GM23338 (cell line): ENCODE data around the gene AKAP9. TPM values are rescaled to one million over a fixed set of nuclear protein-coding genes. Genes with fewer than 3 reads are reported as not detected.

Experiments
- ATAC-seq: fragments of 200-7000 bp; cut with Tn5 transposase; 3 replicates; pipeline ENCODE4 v1.9.1; 2020
- DNase-seq: peaks from one replicate; pipeline ENCODE4 v3.0.0-alpha.2; 2015; ENCODE audit warnings: low spot score
- H2AFZ ChIP-seq: fragments of 200-600 bp; sonication (generic); 2 replicates; pipeline ENCODE4 v1.8.0; 2016; ENCODE audit warnings: antibody characterized with exemption, mild to moderate bottlenecking, moderate library complexity
- H3F3A ChIP-seq: fragments of 200-600 bp; sonication (generic); replicated peaks from 2 replicates; pipeline ENCODE4 v1.8.0; 2017; ENCODE audit warnings: antibody characterized with exemption, mixed run types, low read depth
- H3K27ac ChIP-seq: fragments of 200-600 bp; sonication (generic); 2 replicates; pipeline ENCODE4 v1.6.1; 2016; ENCODE audit warnings: low read depth
- H3K27me3 ChIP-seq: fragments of 200-600 bp; sonication (generic); 2 replicates; pipeline ENCODE4 v1.8.0; 2016; ENCODE audit warnings: mild to moderate bottlenecking, mixed run types, moderate library complexity; ENCODE audit not compliant: insufficient read depth
- H3K36me3 ChIP-seq: fragments of 200-600 bp; sonication (generic); 2 replicates; pipeline ENCODE4 v1.8.0; 2016; ENCODE audit warnings: mild to moderate bottlenecking; ENCODE audit not compliant: insufficient read depth
- H3K4me1 ChIP-seq: fragments of 200-600 bp; sonication (generic); 2 replicates; pipeline ENCODE4 v1.8.0; 2016; ENCODE audit warnings: mild to moderate bottlenecking, moderate library complexity; ENCODE audit not compliant: insufficient read depth
- H3K4me2 ChIP-seq: fragments of 200-600 bp; sonication (generic); 2 replicates; pipeline ENCODE4 v1.7.1; 2017; ENCODE audit warnings: mixed run types
- H3K4me3 ChIP-seq: fragments of 200-600 bp; sonication (generic); 2 replicates; pipeline ENCODE4 v1.6.1; 2016; ENCODE audit warnings: mixed run types
- H3K79me2 ChIP-seq: fragments of 200-600 bp; sonication (generic); replicated peaks from 2 replicates; pipeline ENCODE4 v1.8.0; 2017; ENCODE audit warnings: mild to moderate bottlenecking; ENCODE audit not compliant: insufficient read depth
- H3K9me2 ChIP-seq: fragments of 200-600 bp; sonication (generic); 2 replicates; pipeline ENCODE4 v1.8.0; 2017; ENCODE audit not compliant: insufficient read depth
- H4K20me1 ChIP-seq: fragments of 200-600 bp; sonication (generic); replicated peaks from 2 replicates; pipeline ENCODE4 v1.8.0; 2017; ENCODE audit warnings: mild to moderate bottlenecking; ENCODE audit not compliant: insufficient read depth
- H3K27ac Mint-ChIP-seq: 2 replicates; pipeline ENCODE4 v1.8.0; 2020; ENCODE audit warnings: inconsistent platforms, mild to moderate bottlenecking, moderate library complexity, mixed read lengths
- H3K27me3 Mint-ChIP-seq: 3 replicates; pipeline ENCODE4 v1.8.0; 2022; ENCODE audit warnings: low read depth, mild to moderate bottlenecking, moderate library complexity, mixed read lengths, inconsistent platforms; ENCODE audit not compliant: insufficient read depth, poor library complexity
- H3K36me3 Mint-ChIP-seq: 3 replicates; pipeline ENCODE4 v1.8.0; 2021; ENCODE audit warnings: low read depth, mild to moderate bottlenecking, inconsistent platforms, moderate library complexity, mixed read lengths
- H3K4me1 Mint-ChIP-seq: 3 replicates; pipeline ENCODE4 v1.8.0; 2020; ENCODE audit warnings: mild to moderate bottlenecking, inconsistent platforms, mixed read lengths
- H3K4me3 Mint-ChIP-seq: 3 replicates; pipeline ENCODE4 v1.8.0; 2021; ENCODE audit warnings: moderate library complexity, mild to moderate bottlenecking, inconsistent platforms, mixed read lengths
- H3K9me3 Mint-ChIP-seq: 3 replicates; pipeline ENCODE4 v1.8.0; 2020; ENCODE audit warnings: moderate library complexity, mild to moderate bottlenecking, inconsistent platforms, mixed read lengths
- CREB1 ChIP-seq: fragments of 250-450 bp; sonication (Bioruptor Pico); IDR thresholded peaks from 2 replicates; pipeline ENCODE4 v1.5.0; 2020; ENCODE audit warnings: low read depth, mild to moderate bottlenecking, moderate library complexity
- CTCF ChIP-seq, 2 experiments: fragments of 200-600 bp in 1 of 2; sonication (generic) in 1 of 2; conservative IDR thresholded peaks; 2 replicates each; pipeline versions ENCODE4 v1.5.1 to v1.6.1; 2016 to 2017; ENCODE audit warnings: antibody characterized with exemption in 2 of 2, low read depth in 2 of 2, mild to moderate bottlenecking in 2 of 2, moderate library complexity in 1 of 2
- ETS1 ChIP-seq: IDR thresholded peaks from 2 replicates; pipeline ENCODE4 v1.6.1; 2016; ENCODE audit warnings: antibody characterized with exemption
- EZH2 ChIP-seq: fragments of 200-600 bp; sonication (generic); IDR thresholded peaks from one replicate; pipeline ENCODE4 v1.8.0; 2017; ENCODE audit warnings: antibody characterized with exemption, mild to moderate bottlenecking, low read depth; ENCODE audit not compliant: unreplicated experiment
- EZH2phosphoT487 ChIP-seq: fragments of 200-600 bp; sonication (generic); IDR thresholded peaks from one replicate; pipeline ENCODE4 v1.8.1; 2018; ENCODE audit warnings: antibody characterized with exemption; ENCODE audit not compliant: unreplicated experiment
- JUNB ChIP-seq: IDR thresholded peaks from one replicate; pipeline ENCODE4 v1.6.1; 2016; ENCODE audit warnings: antibody characterized with exemption; ENCODE audit not compliant: unreplicated experiment
- NANOG ChIP-seq: IDR thresholded peaks from 2 replicates; pipeline ENCODE4 v1.6.1; 2016; ENCODE audit warnings: antibody characterized with exemption, borderline replicate concordance
- POLR2AphosphoS5 ChIP-seq: IDR thresholded peaks from 2 replicates; pipeline ENCODE4 v1.6.1; 2016; ENCODE audit warnings: antibody characterized with exemption, low read depth
- REST ChIP-seq: IDR thresholded peaks from one replicate; pipeline ENCODE4 v1.6.1; 2018; ENCODE audit warnings: antibody characterized with exemption; ENCODE audit not compliant: unreplicated experiment
- STAT1 ChIP-seq: IDR thresholded peaks from one replicate; pipeline ENCODE4 v1.6.1; 2016; ENCODE audit warnings: antibody characterized with exemption; ENCODE audit not compliant: unreplicated experiment
- ZNF114 ChIP-seq: fragments of 250-450 bp; sonication (Bioruptor Pico); IDR thresholded peaks from 2 replicates; pipeline ENCODE4 v1.5.0; 2020; ENCODE audit warnings: mild to moderate bottlenecking, moderate library complexity
- ZNF331 ChIP-seq: fragments of 250-450 bp; sonication (Bioruptor Pico); IDR thresholded peaks from 2 replicates; pipeline ENCODE4 v1.5.0; 2020; ENCODE audit warnings: low read depth, mild to moderate bottlenecking, moderate library complexity
- polyA plus RNA-seq: library from polyadenylated mRNA; unstranded; fragments of >200 nt; fragmentation: Nextera tagmentation; extraction: Ambion mirVana; gene quantifications from 2 replicates; pipeline ENCODE4 v1.2.1, GENCODE V29; 2016
- total RNA-seq: library from RNA; depleted of rRNA; stranded (reverse); fragments of >200 nt; shearing (Covaris generic); gene quantifications from 2 replicates; pipeline ENCODE4 v1.2.3, GENCODE V29; 2014

The AKAP9 gene
- total and polyA plus RNA-seq, 2 experiments from 2014 or later, result 33.5 to 67.4 TPM

GRCh38 chr7:92043637-92044036 is 103.0 kb downstream of the AKAP9 start (continued):
- no peak for TF ChIP-seq ETS1

DNA sequence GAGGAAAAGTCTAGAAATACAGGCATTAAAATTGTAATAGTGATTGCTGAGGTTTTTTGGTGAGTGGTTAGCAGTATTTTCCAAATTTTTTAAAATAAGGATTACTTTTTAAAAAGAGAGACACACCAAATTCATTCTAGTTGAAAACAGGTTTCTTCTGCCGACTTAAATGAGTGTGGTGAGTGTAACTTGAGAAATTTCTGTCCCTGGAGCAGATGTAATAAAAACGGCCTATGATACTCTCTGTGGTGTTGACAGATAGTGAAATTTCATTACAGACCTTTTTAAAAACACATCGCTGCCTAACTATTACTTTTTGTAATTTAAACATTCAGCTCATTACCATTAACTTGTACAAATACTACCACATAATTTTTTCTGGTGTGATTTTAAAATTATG is 103.5 kb downstream of the AKAP9 start:
- no peaks in the 10 kb centered on the region for H3K4me1 Mint-ChIP-seq
- Histone ChIP-seq H3K4me3 (no peak overlapping the region), H3K4me1 (no peaks in the 10 kb centered on the region), H4K20me1 (no peaks in the 10 kb centered on the region; the same call in 1 of the 2 replicates), H3K9me2 (no peaks in the 10 kb centered on the region), H3K36me3 (peaks cover 2% of the 10 kb centered on the region; the same call in 1 of the 2 replicates), H3K27me3 (no peaks in the 10 kb centered on the region), H3F3A (no peaks in the 10 kb centered on the region), H3K79me2 (no peaks in the 10 kb centered on the region), H3K4me2 (no peak overlapping the region), H3K27ac (no peak overlapping the region), H2AFZ (no peak overlapping the region)
- peaks cover 23% of the 10 kb centered on the region; the same call in 2 of the 3 replicates for H3K36me3 Mint-ChIP-seq
- H3K4me3 Mint-ChIP-seq, result no peak overlapping the region
- no peak overlapping the region for H3K27ac Mint-ChIP-seq
- H3K9me3 Mint-ChIP-seq, result no peaks in the 10 kb centered on the region
- ATAC-seq (no peak), DNase-seq (no peak)
- no peaks in the 10 kb centered on the region for H3K27me3 Mint-ChIP-seq
- TF ChIP-seq CTCF (conservative IDR thresholded peaks at IDR 0.05; ENCODE audit: low read depth in 2 of 2) (no peak), JUNB (no peak), STAT1 (no peak), NANOG (no peak), EZH2phosphoT487 (no peak), EZH2 (no peak), ZNF114 (CRISPR knock-in tag) (no peak), CREB1 (CRISPR knock-in tag) (no peak), POLR2AphosphoS5 (no peak), ETS1 (no peak), REST (no peak), ZNF331 (no peak)
